GM19395 (cell line): ENCODE measurements around the gene GOLGB1.
"Not testable (repeated sequence)": the region's sequence is repeated elsewhere in the genome, so short reads cannot be mapped to it uniquely, and the experiment has no call there.

Source experiments
- ATAC-seq: cut with Tn5 transposase; IDR thresholded peaks from one replicate; pipeline ENCODE4 v1.9.1; 2021; ENCODE audit warnings: mild to moderate bottlenecking, moderate library complexity; ENCODE audit not compliant: unreplicated experiment

Gene GOLGB1

GRCh38 chr3:121696186-121696585, 53.4 kb downstream of the GOLGB1 start:
- no peak for ATAC-seq

DNA sequence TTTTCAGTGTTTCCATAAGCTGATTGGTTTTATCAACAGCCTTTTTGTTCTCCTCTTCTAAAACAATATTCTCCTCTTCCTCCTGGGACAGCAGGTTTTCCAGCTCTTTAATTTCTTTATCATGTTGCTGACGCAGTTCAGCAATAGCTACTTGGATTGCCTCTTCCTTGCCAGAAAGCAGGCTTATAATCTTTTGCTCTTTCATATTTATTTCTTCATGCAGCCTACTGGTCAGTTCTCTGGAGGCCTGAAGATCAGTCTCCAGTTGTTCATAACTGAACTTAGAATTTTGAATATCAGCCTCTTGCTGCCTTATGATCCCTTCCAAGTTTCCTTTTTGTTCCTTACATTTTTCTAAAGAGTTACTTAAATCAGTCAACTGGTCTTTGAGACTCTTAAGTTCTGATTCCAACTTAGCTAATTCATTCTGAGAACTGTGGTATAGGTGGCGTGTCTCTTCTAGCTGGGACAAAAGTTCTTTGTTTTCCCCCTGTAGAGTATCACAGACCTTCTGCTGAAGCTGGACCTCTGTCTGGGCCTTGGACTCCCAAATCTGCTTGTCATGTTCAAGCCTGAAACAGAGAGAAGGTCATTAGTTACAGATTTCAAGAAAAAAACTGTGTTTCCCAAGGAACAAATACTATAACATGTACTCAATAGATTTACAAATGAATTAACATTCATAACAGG, 57.4 kb downstream of the GOLGB1 start:
- no peak for ATAC-seq

GRCh38 chr3:121690777-121691405, 58.6 kb downstream of the GOLGB1 start:
- ATAC-seq = peak; percentile 92

GRCh38 chr3:121688747-121689146, 60.8 kb downstream of the GOLGB1 start:
- ATAC-seq = not testable (repeated sequence)

- ATAC-seq = no peak
Observed at GRCh38 chr3:121681792-121682191, 67.7 kb downstream of the GOLGB1 start.

GRCh38 chr3:121677141-121677540, 72.4 kb downstream of the GOLGB1 start:
- ATAC-seq = no peak

GRCh38 chr3:121670676-121671075, 78.9 kb downstream of the GOLGB1 start:
- ATAC-seq = no peak

DNA sequence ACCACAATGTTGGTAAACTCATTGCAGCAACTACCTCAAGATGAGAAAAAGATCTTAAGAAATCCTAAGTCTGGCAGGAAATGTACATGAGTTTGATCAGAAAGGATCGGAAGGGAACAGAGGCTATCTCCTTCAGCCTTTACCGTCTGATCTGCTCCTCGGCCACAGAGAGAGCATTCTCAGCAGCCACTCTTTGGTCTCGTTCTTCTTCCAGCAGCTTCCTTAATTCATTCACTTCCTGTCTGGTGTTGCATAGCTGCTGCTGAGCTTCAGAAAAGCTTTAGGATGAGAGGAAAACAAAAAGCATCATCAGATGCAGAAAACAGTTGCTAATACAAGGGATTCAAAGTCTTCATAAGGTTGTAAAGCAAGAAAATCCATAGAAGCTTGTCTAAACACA, 82.2 kb downstream of the GOLGB1 start:
- no peak for ATAC-seq

DNA sequence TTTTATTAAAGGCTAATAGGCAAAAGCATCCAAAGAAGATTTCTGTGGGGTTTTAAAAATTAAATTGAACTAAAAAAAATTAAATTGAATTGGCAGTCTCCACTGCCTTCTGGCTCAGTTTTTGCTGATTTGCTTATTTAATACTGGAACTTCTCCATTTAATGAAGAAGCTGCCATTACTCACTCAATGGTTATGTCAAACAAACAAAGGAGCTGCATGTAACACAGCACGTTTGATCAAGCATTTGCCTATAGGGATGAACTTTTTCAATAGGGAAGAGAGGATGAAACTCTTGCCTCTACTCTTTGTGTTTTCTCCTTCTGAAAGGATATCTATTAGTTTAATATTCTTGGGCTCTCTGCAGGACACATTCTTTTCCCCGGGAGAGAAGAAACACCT, 84.1 kb downstream of the GOLGB1 start:
- ATAC-seq = no peak

GRCh38 chr3:121663171-121663847, 86.2 kb downstream of the GOLGB1 start:
- ATAC-seq = no peak

DNA sequence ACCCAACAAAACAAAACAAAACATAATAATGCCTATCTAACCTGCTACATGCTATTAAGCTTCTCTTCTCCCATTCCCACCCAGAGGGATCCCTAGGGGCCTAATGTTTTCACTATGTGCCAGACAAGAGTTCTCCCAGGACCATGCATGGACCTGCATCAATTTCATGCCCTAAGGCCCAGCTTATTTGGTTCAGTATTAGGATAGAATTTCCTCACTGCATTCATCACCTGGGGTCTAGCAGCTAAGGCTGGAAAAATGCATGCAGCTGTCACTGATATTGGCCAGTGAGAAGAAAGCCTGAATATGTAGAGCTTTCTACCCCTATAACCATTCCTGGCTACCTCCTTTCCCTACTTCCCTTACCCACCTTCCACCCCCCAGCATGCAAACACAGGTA, 86.8 kb downstream of the GOLGB1 start:
- no peak for ATAC-seq

DNA sequence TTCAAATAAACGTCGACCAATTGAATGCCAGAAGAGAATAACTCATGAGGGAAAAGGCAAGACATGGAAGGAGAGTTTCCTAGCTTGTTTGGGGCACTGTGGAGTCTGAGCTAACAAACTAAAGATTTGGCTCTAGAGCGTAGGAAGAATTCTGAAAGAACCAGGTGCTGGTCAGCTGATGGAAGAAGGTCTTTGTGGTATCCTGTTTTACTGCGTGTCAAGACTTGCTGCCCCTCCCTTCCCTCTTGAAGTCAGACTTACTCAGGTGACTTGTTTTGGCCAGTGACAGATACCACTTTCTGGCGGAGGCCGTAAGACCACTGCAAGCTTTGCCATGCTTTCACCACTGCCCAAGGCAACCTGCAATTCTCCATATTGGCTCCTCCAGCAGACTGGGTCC, 88.2 kb downstream of the GOLGB1 start:
- ATAC-seq = no peak

- ATAC-seq = peak; percentile 88
Observed at GRCh38 chr3:121660356-121661171, 89.0 kb downstream of the GOLGB1 start, which contains the start of gene HCLS1. Gene HCLS1 (minus strand): TSS chr3:121660903. CDS start chr3:121658347, 2,556 bp downstream.

DNA sequence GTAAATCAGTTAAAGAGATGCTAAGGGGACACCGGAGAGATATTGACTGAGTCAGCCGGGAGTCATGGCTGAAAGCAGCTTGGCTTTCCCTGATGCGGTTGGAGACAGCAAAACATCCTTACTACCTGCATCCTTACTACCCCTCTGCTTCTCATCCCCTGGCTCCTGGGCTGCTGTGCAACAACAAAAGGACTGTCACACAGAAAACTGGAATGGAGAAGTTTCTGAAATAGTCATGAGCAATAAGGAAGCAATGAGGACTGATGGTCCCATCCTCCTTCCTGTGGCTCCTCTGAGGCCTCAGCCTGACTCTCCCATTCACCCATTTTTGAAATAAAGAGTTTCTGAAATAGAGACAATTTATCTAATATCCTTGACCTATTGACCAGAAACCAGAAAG, 90.0 kb downstream of the GOLGB1 start:
- ATAC-seq = no peak

DNA sequence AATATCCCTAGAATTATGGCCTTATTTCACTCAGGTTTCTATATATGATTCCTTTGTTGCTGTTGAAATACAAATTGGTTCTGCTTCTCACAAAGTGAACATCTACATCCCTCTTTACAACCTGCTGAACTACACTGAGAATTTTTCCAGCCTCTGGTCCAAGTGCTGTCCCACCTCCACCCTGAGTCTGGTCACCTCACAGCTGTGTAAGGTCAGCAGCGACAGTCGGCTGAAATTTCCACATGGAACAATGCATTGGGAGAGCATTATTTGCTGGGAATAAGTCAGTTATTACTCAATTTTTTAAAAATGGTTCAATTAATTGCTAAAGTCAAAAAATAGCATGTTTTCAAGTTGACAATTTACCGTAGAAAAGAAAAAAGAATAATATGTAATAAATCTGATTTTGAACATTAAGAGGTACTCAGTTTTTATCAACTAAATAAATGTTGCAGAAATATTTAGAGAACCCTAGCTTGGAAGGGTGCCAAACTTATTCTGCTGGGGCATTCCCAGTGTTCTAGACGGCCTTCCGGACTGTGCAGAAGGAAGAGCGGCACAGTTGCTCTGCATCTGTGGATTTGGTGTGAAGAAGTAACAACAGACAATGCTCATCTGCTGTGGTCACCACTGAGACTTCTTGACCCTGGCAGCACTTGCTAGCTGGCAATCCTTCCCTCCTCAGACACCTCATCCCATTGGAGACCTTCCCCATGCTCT, 90.7 kb downstream of the GOLGB1 start:
- ATAC-seq = no peak

- peak; percentile 84 for ATAC-seq
Observed at GRCh38 chr3:121654493-121655385, 94.8 kb downstream of the GOLGB1 start.

- ATAC-seq = no peak
Observed at GRCh38 chr3:121651684-121652083, 97.9 kb downstream of the GOLGB1 start.

- no peak for ATAC-seq
Observed at GRCh38 chr3:121649645-121650044, 99.9 kb downstream of the GOLGB1 start.

DNA sequence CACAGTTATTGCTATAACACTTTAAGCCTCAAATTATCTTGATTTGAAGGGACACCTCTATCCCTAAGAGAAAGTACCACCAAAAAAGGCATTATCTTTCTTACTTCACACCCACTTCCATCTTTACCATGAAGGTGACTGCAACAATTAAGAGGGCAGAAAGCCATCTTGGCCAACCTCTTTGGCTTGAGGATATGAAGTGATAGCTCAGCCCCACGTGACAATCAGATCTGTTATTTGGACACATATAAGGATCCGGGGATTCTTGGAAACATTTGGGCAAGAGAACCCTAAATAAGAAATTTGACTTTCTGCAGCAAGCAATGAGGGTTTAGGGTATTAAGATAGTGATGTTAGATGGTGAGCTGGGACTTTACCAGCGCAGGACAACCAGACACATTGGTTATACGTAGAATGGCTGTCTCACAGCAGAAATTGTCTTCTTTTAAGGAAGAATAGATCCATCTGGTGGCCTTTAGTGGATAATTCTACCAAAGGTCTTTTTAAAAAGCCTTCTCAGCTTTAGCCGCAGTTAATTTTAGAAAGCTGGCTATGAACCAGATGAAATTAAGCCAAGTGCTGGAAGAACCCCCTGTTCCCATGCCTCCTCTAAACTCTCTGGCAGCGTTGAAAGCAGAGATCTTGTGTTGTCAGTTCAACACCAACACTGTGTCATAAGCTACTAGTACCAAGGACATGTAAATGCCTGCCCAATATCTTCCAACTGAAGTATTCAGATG, 101.2 kb downstream of the GOLGB1 start:
- no peak for ATAC-seq
